Effector CD4-positive, alpha-beta T cell (primary cell): ENCODE data around the gene GOLIM4.

Experiments used
- DNase-seq: peaks from one replicate; pipeline ENCODE4 v3.0.0-alpha.2; 2020

GOLIM4 gene

GRCh38 chr3:168096210-168096652 lies 507 bp upstream of the GOLIM4 start:
- DNase-seq = no peak

DNA sequence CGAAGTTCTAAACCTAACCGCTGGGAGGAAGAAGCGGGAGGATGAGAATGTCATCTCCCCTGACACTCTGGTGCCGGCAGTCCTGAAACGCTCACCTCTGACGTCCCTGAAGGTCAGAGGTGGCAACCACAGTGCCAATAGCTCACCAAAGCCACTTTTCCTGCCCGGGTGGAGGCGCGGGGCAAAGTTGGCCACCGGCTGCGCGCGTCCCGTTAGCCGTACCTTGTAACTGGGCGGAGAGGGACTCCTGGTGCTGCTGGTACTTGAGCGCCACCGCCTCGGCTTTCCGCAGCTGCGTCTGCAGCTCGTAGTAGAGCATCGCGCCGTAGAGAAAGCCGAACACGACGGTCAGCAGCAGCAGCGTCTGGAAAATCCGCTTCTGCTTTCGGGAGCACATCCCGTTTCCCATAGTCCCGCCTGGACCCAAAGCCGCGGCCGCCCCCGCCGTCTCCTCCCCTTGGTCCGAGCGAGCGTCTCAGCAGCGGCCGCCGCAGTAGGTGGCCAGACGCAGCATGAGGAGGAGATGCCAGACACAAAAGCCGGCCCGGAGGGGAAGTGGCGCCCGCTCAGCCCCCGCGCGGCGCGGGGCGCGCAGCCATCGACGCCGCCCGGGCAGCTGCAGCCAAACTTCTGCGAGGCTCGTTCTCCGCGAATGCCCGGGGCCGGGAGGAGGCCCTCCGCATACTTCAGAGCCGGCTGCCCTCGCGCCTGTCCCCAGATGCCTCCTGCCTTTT lies 680 bp downstream of the GOLIM4 start:
- no peak for DNase-seq

- DNase-seq = no peak
Observed at GRCh38 chr3:168094580-168094876, 1.2 kb downstream of the GOLIM4 start.

DNA sequence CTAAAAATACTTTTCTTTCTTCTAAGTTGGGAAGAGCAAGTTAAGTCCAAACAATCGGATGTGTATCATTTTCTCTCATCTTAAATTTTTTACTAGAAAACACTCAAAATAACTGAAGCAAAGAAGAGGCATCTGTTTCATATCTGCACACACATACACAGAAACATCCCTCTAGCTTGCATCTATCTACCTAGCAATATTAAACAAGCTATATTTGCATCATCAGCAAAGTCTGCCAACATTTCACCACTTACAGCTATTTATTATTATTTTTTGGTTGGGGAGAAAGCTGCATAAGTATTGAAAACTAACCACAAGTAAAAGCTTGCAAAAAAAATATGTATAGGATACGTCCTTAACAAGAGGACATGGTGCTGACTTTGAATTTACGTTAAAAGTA lies 1.9 kb downstream of the GOLIM4 start:
- no peak for DNase-seq

DNA sequence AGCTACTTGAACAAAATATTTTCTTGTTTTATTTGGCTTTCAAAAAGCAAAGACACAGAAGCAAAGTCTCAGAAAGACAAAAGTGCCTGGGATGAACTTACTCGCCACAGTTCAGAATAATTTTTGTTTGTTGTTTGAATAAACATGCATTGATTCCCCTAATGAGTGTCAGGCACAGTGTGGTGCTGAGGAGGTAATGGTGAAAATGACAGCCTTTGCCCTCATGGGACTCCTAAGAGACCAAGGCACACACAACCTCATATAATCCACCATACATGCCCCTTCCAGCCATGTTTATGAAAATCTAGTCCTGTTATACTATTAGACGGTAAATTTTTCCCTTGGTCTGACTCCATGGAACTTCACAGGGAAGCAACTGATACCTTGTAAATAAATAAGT lies 2.5 kb downstream of the GOLIM4 start:
- no peak for DNase-seq

DNA sequence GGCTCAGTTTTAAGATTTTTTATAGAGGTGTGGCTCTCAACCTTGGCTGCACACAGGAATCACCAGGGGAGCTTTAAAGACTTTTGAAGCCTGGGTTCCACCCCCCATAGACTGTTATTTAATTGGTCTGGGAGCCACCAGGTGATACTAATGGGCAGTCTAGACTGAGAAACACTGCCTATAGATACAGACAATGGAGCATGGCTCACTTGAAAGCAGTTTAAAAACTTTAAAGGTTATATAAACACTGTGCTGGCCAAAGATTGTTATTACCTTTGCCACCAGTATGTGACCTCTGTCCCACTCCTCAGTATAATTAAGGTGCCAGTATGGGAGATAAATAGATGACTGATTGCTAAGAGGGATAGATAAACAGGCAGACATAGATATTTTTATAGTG lies 3.8 kb downstream of the GOLIM4 start:
- DNase-seq = no peak

DNA sequence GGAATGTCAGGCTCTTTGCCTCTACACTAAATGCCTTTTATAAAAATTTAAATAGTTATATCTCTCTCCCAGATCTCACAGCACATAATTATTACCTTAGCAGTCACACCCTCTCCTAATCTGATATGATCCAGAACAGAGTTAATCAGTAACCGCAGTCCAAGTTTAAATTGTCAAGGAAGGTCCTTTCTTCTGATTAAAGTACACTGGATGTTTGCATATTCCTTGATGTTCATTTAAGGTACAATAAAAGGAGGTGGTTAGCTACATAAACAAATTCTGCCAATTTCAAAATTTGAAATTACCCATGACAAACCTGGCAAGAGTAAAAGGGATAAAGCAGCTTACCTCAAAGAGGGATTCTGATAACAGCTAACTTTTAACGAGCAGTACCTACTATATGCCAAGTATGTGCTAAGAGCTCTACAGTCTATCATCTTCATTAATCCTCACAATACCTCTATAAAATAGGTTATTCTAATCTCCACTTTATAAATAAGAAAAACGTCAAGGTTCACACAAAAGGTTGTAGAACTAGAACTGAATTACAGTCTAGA lies 4.3 kb downstream of the GOLIM4 start:
- no peak for DNase-seq

DNA sequence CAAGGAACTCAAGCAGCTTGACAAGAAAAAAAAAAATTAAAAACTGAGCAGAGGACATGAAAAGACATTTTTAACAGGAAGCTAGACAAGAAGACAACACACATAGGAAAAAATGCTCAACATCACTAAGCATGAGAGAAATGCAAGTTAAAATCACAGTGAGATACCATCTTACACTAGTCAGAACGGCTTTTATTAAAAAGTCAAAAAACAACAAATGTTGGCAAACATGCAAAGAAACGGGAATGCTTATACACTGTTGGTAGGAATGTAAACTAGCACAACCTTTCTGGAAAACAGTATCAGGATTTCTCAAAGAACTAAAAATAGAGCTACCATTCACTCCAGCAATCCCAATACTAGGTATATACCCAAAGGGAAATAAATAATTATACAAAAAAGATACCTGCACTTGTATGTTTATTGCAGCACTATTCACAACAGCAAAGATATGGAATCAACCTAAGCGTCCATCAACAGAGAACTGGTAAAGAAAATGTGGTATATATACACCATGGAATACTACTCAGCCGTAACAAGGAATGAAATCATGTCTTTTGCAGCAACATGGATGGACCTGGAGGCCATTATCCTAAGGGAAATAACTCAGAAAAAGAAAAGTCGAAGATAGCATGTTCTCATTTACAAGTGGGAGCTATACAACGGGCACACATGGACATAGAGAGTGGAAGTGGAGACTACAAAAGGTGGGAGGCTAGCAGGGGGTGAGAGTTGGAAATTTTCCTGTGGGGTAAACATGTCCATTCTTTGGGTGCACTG lies 5.2 kb downstream of the GOLIM4 start:
- no peak for DNase-seq

- DNase-seq = no peak
Observed at GRCh38 chr3:168089179-168089771, 6.4 kb downstream of the GOLIM4 start.

- DNase-seq = no peak
Observed at GRCh38 chr3:168088106-168088720, 7.5 kb downstream of the GOLIM4 start.

GRCh38 chr3:168087539-168087938 lies 8.2 kb downstream of the GOLIM4 start:
- no peak for DNase-seq

GRCh38 chr3:168086541-168087260 lies 9.0 kb downstream of the GOLIM4 start:
- no peak for DNase-seq

- no peak for DNase-seq
Observed at GRCh38 chr3:168085491-168086119, 10.1 kb downstream of the GOLIM4 start.

- no peak for DNase-seq
Observed at GRCh38 chr3:168083906-168084305, 11.8 kb downstream of the GOLIM4 start.

DNA sequence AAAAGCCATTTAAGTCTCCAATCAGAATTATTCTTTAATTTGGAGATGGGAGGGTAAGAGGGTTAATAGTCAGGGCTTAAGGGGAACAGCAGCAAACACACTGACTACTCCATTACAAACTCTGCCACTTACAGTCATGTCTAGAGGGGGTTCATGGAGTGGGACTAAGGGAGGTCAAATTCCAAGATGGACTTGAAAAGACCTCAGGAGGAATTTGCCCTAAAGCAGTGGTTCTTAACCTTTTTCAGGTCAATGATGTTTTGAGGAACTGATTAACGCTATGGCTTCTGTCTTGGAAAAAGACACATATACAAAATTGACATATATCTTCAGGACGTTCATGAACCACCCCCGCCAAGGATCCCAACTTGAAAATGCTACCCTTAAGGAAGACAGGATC lies 13.9 kb downstream of the GOLIM4 start:
- no peak for DNase-seq

- DNase-seq = no peak
Observed at GRCh38 chr3:168081171-168081771, 14.5 kb downstream of the GOLIM4 start.

GRCh38 chr3:168080499-168081170 lies 15.1 kb downstream of the GOLIM4 start:
- no peak for DNase-seq

GRCh38 chr3:168080022-168080421 lies 15.7 kb downstream of the GOLIM4 start:
- DNase-seq = no peak

GRCh38 chr3:168077091-168077490 lies 18.6 kb downstream of the GOLIM4 start:
- no peak for DNase-seq

- DNase-seq = no peak
Observed at GRCh38 chr3:168073842-168074605, 21.7 kb downstream of the GOLIM4 start.
